SK-N-SH treated with all-trans-retinoic acid at 6 μM for 48 hours (cell line): Measurements from ENCODE around the gene SMYD3.

Experiments used
- ATAC-seq: fragments of 200-7000 bp; cut with Tn5 transposase; 3 replicates; pipeline ENCODE4 v1.9.1; 2020; ENCODE audit warnings: mild to moderate bottlenecking, moderate library complexity
- ARNTL ChIP-seq: fragments of 450-650 bp; formaldehyde crosslinking; IDR thresholded peaks from 2 replicates; pipeline ENCODE4 v1.5.0; 2020; ENCODE audit warnings: low read depth, mild to moderate bottlenecking, moderate library complexity, borderline replicate concordance
- BACH2 ChIP-seq: fragments of 250-450 bp; sonication (Bioruptor Pico); IDR thresholded peaks from 2 replicates; pipeline ENCODE4 v1.9.0; 2021; ENCODE audit warnings: mild to moderate bottlenecking, borderline replicate concordance
- CREB5 ChIP-seq: fragments of 250-450 bp; sonication (Bioruptor Pico); IDR thresholded peaks from 2 replicates; pipeline ENCODE4 v1.5.1; 2020; ENCODE audit warnings: low read depth, mild to moderate bottlenecking, moderate library complexity
- CSDC2 ChIP-seq: fragments of 250-450 bp; sonication (Bioruptor Pico); IDR thresholded peaks from 2 replicates; pipeline ENCODE4 v1.5.0; 2020; ENCODE audit warnings: mild to moderate bottlenecking, moderate library complexity
- ESRRG ChIP-seq: fragments of 250-450 bp; sonication (Bioruptor Pico); IDR thresholded peaks from 2 replicates; pipeline ENCODE4 v1.6.1; 2021; ENCODE audit warnings: mild to moderate bottlenecking
- GLIS3 ChIP-seq: fragments of 250-450 bp; sonication (Bioruptor Pico); IDR thresholded peaks from 2 replicates; pipeline ENCODE4 v1.5.0; 2020; ENCODE audit warnings: mild to moderate bottlenecking, moderate library complexity
- ISL1 ChIP-seq: fragments of 250-450 bp; sonication (Bioruptor Pico); IDR thresholded peaks from 2 replicates; pipeline ENCODE4 v2.1.2; 2022; ENCODE audit warnings: mild to moderate bottlenecking, moderate library complexity
- OSR1 ChIP-seq: fragments of 250-450 bp; sonication (Bioruptor Pico); IDR thresholded peaks from 2 replicates; pipeline ENCODE4 v1.8.0; 2022; ENCODE audit warnings: moderate library complexity, mild to moderate bottlenecking, inconsistent platforms
- PATZ1 ChIP-seq: fragments of 250-450 bp; sonication (Bioruptor Pico); IDR thresholded peaks from 2 replicates; pipeline ENCODE4 v1.8.0; 2020; ENCODE audit warnings: mild to moderate bottlenecking, moderate library complexity, borderline replicate concordance
- PPARA ChIP-seq: fragments of 250-450 bp; sonication (Bioruptor Pico); IDR thresholded peaks from 2 replicates; pipeline ENCODE4 v1.5.0; 2020; ENCODE audit warnings: mild to moderate bottlenecking, borderline replicate concordance
- SNAI2 ChIP-seq: fragments of 250-450 bp; sonication (Bioruptor Pico); IDR thresholded peaks from 2 replicates; pipeline ENCODE4 v1.5.0; 2020; ENCODE audit warnings: mild to moderate bottlenecking, moderate library complexity
- TCF4 ChIP-seq: fragments of 250-450 bp; sonication (Bioruptor Pico); IDR thresholded peaks from 2 replicates; pipeline ENCODE4 v1.8.0; 2021; ENCODE audit warnings: mild to moderate bottlenecking, moderate library complexity, borderline replicate concordance
- TOX ChIP-seq: fragments of 250-450 bp; sonication (Bioruptor Pico); IDR thresholded peaks from 2 replicates; pipeline ENCODE4 v1.8.0; 2021; ENCODE audit warnings: mild to moderate bottlenecking, moderate library complexity, borderline replicate concordance
- TSHZ2 ChIP-seq: fragments of 250-450 bp; sonication (Bioruptor Pico); IDR thresholded peaks from 2 replicates; pipeline ENCODE4 v1.5.0; 2020; ENCODE audit warnings: mild to moderate bottlenecking, moderate library complexity
- ZC3H10 ChIP-seq: fragments of 250-450 bp; sonication (Bioruptor Pico); IDR thresholded peaks from 2 replicates; pipeline ENCODE4 v1.5.1; 2021; ENCODE audit warnings: mild to moderate bottlenecking, moderate library complexity
- ZFP3 ChIP-seq: fragments of 250-450 bp; sonication (Bioruptor Pico); IDR thresholded peaks from 2 replicates; pipeline ENCODE4 v1.5.0; 2020; ENCODE audit warnings: mild to moderate bottlenecking, moderate library complexity
- ZFP30 ChIP-seq: fragments of 450-650 bp; formaldehyde crosslinking; IDR thresholded peaks from 2 replicates; pipeline ENCODE4 v1.5.0; 2022; ENCODE audit warnings: mild to moderate bottlenecking, moderate library complexity
- ZNF565 ChIP-seq: fragments of 450-650 bp; formaldehyde crosslinking; conservative IDR thresholded peaks from 2 replicates; pipeline ENCODE4 v1.5.0; 2020; ENCODE audit warnings: low read depth, mild to moderate bottlenecking, moderate library complexity
- ZNF70 ChIP-seq: fragments of 450-650 bp; formaldehyde crosslinking; IDR thresholded peaks from 2 replicates; pipeline ENCODE4 v1.5.0; 2020; ENCODE audit warnings: mild to moderate bottlenecking, moderate library complexity
- ZNF8 ChIP-seq: fragments of 450-650 bp; formaldehyde crosslinking; IDR thresholded peaks from 2 replicates; pipeline ENCODE4 v1.5.0; 2020; ENCODE audit warnings: mild to moderate bottlenecking, moderate library complexity
- TF ChIP-seq, protein P1 (sequence below): fragments of 250-450 bp; sonication (Bioruptor Pico); IDR thresholded peaks from 2 replicates; pipeline ENCODE4 v1.8.0; 2021; ENCODE audit warnings: low read depth, mild to moderate bottlenecking, moderate library complexity, borderline replicate concordance

The SMYD3 gene

GRCh38 chr1:246530482-246530881, 23.4 kb upstream of the SMYD3 start:
- TF ChIP-seq PPARA = no peak
- no peak for ATAC-seq

DNA sequence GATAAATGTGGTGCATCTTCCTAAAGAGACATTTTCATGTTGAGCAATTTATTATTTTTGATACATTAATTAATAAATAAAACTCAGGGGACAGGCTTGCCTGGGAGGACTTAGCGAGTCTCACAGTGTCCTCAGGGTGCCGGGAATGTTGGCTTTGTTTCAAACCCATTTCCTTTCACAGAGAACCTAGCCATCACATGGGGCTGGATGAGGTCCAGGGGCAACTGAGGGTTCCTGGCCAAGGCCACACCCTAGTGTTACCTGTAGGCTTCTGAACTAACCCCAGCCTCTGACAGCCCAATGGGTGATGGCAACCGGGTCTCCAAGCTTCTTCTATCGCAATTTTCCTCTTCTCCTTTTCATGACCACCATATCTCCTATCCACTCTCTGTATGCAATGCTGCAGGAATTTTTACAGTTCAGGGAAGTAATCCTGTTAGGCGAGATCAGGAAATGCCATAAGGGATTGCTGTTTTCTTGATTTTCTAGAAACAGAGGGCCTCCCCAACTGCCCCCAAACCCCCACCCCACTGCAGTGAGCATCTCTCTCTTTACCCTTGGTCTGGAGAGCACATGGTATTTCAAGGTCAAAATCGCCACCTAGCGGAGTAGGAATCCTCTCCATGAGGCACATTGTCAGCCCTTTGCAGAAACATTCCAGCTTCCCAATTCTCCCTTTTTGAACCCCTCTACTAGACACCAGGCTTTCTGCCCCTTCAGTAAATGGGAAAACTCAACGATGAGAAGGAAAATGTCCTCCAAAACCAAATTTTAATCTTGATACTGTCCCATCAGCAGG, 22.1 kb upstream of the SMYD3 start:
- ATAC-seq = no peak
- TF ChIP-seq ZC3H10 (CRISPR knock-in tag) = no peak
- TF ChIP-seq BACH2 (CRISPR knock-in tag) = no peak
- no peak for TF ChIP-seq CREB5 (CRISPR knock-in tag)
- TF ChIP-seq ISL1 (CRISPR knock-in tag) = no peak
- TF ChIP-seq, protein P1, sequence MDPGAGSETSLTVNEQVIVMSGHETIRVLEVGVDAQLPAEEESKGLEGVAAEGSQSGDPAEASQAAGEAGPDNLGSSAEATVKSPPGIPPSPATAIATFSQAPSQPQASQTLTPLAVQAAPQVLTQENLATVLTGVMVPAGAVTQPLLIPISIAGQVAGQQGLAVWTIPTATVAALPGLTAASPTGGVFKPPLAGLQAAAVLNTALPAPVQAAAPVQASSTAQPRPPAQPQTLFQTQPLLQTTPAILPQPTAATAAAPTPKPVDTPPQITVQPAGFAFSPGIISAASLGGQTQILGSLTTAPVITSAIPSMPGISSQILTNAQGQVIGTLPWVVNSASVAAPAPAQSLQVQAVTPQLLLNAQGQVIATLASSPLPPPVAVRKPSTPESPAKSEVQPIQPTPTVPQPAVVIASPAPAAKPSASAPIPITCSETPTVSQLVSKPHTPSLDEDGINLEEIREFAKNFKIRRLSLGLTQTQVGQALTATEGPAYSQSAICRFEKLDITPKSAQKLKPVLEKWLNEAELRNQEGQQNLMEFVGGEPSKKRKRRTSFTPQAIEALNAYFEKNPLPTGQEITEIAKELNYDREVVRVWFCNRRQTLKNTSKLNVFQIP (CRISPR knock-in tag) = no peak
- TF ChIP-seq PATZ1 = no peak

DNA sequence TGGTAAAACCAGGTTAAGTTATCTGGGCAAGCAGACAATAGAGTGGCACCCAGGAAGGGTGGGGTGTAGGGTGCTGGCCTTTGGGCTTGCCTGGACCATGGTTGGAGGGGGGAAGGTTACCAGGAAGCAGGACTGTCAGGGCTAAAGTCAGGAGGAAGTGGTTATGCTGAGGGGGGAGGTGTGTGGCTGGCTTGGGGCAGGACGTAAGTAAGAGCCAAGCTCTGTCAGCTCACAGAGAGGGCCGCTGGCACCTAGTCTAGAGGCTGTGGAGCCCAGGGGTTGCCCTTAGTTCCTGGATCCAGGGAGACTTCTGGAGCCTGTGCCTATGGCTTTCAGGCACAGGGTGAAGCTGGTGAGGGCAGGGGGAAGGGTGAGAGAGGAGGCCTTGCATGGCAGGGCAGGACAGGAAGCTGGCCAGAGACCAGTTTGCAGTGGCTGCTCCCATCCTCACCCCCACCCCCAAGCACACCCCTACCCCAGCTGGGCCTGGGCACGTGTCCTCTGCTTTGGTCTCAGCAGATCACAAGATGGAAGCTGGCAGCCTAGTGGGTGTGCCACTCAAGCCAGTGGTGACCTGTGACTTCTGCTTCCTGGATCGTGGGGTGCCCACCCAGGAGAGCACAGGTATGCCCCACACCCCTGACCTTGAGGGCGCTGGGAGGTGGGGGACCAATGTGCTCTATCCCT, 20.5 kb upstream of the SMYD3 start:
- ATAC-seq = peak; percentile 50
- TF ChIP-seq PPARA (no peak), GLIS3 (CRISPR knock-in tag) (no peak), SNAI2 (CRISPR knock-in tag) (no peak), ZFP3 (CRISPR knock-in tag) (no peak), CREB5 (CRISPR knock-in tag) (no peak), ARNTL (CRISPR knock-in tag) (no peak), TCF4 (CRISPR knock-in tag) (no peak), ISL1 (CRISPR knock-in tag) (no peak), BACH2 (CRISPR knock-in tag) (no peak)

GRCh38 chr1:246526915-246527314, 19.8 kb upstream of the SMYD3 start:
- ATAC-seq = peak; percentile 28
- no peak for TF ChIP-seq ESRRG (CRISPR knock-in tag)
- no peak for TF ChIP-seq SNAI2 (CRISPR knock-in tag)
- TF ChIP-seq ZNF8 (CRISPR knock-in tag) = no peak
- no peak for TF ChIP-seq ZNF70 (CRISPR knock-in tag)
- TF ChIP-seq GLIS3 (CRISPR knock-in tag) = no peak
- TF ChIP-seq ARNTL (CRISPR knock-in tag) = no peak
- no peak for TF ChIP-seq CSDC2 (CRISPR knock-in tag)
- no peak for TF ChIP-seq TOX (CRISPR knock-in tag)
- TF ChIP-seq CREB5 (CRISPR knock-in tag) = no peak
- no peak for TF ChIP-seq ZC3H10 (CRISPR knock-in tag)
- no peak for TF ChIP-seq ZFP30 (CRISPR knock-in tag)
- TF ChIP-seq, protein P1 (CRISPR knock-in tag) = no peak
- TF ChIP-seq OSR1 (CRISPR knock-in tag) = no peak
- TF ChIP-seq ZNF565 (CRISPR knock-in tag) = no peak
- TF ChIP-seq TSHZ2 (CRISPR knock-in tag) = no peak
- TF ChIP-seq PPARA = no peak
- TF ChIP-seq BACH2 (CRISPR knock-in tag) = no peak
